HG03135 (cell line): ENCODE measurements around the gene GGPS1.
"Not testable (repeated sequence)": the region's sequence is repeated elsewhere in the genome, so short reads cannot be mapped to it uniquely, and the experiment has no call there.

ENCODE experiments used
- ATAC-seq: cut with Tn5 transposase; IDR thresholded peaks from one replicate; pipeline ENCODE4 v1.9.1; 2021; ENCODE audit warnings: mild to moderate bottlenecking, moderate library complexity; ENCODE audit not compliant: unreplicated experiment

Gene GGPS1

GRCh38 chr1:235304549-235305451, 23.6 kb upstream of the GGPS1 start:
- ATAC-seq, result no peak

DNA sequence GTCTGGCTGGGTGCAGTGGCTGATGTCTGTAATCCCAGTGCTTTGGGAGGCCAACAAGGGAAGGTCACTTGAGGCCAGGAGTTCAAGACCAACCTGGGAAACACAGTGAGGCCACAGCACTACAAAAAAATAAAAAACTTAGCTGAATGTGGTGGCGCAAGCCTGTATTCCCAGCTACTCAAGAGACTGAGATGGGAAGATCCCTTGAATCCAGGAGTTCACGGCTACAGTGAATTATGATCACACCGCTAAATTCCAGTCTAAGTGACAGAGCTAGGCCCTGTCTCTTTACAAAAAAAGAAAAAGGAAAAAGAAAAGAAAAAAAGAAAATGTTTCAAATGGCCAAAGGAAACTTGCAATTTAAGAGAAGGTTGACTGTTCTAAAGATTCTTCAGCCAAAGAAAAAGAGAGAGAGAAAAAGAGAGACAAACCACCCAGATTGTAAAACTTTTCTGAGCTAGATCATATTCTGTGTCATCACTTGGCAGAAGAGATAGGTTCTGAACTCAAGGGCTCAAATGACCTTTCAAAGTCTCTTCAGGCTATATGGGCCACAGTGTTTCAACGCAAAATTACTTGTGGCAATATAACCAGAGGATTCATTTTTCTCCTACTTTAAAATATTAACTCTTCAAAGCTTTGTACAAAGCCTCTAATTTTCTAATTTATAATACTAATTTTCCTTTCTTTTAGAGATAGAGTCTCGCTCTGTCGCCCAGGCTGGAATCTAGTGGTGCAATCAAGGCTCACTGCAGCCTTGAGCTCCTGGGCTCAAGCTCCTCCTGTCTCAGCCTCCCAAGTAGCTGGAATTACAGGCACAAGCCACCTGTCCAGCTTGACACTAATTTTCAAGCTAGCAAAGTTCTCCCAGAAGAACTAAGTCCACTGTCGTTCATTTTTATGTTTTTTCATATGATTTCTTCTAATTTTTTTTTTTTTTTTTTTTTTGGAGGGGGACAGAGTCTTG, 20.9 kb upstream of the GGPS1 start:
- ATAC-seq, result no peak

- not testable (repeated sequence) for ATAC-seq
These were observed 19.2 kb upstream of the GGPS1 start for GRCh38 chr1:235309206-235309605.

GRCh38 chr1:235313262-235313661, 15.1 kb upstream of the GGPS1 start:
- no peak for ATAC-seq

DNA sequence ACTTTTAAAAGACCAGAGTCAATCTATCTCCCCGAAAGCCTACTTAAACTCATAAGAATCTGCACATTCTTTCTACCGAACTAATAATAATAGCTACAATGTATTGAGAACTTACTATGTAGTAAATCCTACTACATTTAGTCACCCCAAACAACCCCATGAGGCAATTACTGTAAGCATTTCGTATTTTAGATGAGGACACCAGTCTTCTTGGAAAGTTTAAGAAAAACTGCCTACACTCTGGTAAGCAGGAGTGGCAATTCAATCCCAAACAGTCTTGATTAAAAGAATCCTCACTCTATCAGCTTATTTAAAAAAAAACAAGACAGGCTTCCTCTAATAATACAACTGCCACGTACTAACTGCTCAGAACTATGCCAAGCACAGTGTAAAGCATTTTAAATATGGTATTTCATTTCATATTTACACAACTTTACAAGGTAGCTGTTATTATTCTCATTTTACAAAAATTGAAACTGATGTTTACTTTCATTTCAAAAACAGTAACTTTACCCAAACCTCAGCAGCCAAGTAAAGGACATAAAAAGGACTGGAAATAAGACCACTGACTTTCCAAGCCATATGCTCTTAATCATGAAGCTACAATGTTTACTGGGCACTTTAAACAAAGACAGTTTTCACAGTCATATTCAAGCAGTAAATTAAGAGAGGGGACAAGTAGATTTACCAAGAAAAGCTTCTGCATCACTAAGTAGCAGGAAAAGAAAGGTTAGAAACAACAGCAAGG, 14.3 kb upstream of the GGPS1 start:
- ATAC-seq, result no peak

GRCh38 chr1:235315173-235315572, 13.2 kb upstream of the GGPS1 start:
- no peak for ATAC-seq

- no peak for ATAC-seq
These were observed 12.6 kb upstream of the GGPS1 start for GRCh38 chr1:235315735-235316134.

DNA sequence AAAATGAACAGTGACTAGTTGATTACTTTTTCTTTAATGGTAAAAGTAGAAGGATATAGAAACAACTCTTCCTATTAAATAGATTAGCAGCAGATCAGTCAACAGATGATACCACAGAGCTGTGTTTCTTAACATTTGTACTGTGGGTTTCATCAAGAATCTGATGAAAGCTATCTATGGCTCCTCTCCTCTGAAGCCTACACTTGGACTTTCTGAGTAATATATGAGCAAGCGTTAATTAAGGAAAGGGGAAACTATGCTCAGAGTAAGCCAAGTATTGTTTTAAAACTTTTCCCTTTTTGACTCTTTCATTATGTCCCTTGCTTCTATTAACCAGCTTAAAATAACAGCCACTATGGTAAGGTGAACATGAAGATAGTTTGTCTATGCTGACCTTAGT, 11.2 kb upstream of the GGPS1 start:
- no peak for ATAC-seq

- no peak for ATAC-seq
These were observed 9.1 kb upstream of the GGPS1 start for GRCh38 chr1:235319255-235319654.

- ATAC-seq, result no peak
These were observed 7.7 kb upstream of the GGPS1 start for GRCh38 chr1:235320521-235321179.

GRCh38 chr1:235324296-235324695, 4.1 kb upstream of the GGPS1 start:
- no peak for ATAC-seq

- ATAC-seq, result no peak
These were observed 3.2 kb upstream of the GGPS1 start for GRCh38 chr1:235325139-235325538.

GRCh38 chr1:235325854-235326253, 2.5 kb upstream of the GGPS1 start:
- no peak for ATAC-seq

GRCh38 chr1:235326719-235327558, 1.4 kb upstream of the GGPS1 start:
- peak; percentile 26 for ATAC-seq

DNA sequence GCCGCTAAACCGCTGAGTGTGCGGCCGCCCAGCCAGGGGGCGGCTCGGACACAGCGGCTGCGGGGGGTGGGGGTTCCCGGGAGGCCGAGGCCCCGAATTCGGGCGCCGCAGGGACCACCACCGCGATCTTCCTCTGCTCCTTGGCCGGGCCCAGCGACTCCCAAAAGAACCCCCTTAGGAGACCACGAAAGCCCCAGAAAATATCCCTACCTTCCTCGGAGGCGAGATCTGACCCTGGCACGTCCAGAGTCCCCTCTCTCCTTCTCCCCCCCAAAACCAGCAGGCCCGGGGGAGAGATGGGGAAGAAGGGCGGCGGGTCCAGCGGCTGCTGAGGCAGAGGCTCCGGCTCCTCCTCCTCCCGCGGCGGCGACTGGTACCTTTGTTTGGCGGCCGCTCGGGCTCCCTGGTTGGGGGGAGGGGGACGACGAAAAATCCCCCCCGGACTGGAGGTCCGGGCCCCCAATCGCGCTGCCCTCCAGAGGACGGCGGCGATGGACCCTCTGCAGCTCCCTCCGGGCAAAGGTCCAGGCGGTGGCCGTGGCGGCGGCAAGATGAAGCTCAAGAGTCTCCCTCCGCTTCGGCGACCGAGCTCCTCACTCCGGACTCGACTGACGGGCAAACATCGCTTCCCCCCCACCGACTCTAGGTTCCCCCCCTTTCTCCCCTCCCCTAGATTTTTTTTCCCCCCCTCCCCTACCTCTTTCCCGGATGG, 655 bp upstream of the GGPS1 start, which contains the start of gene ARID4B:
Gene ARID4B (minus strand): TSS at position 621 of the 712 bp plus-strand sequence. CDS start 1,260 bp downstream, outside the sequence.
- peak; percentile 6 for ATAC-seq

GRCh38 chr1:235329139-235329902, 951 bp downstream of the GGPS1 start:
- peak; percentile 38 for ATAC-seq

DNA sequence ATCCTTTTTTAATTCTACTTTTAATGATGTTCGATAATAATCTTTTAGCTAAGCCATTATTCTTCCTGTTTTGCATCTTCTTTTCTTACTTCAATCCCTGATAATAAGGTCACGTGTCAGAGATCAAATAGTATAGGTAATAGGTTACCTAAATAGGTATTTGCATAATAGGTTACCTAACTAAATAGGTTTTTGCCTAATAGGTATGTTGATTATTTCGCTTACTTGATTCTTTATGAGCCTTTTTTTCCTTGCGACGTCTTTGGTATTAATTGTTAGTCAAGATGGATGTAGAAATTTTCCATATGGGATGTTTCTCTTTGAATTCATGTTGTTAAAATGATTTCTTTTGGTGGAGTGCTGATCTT, 2.5 kb downstream of the GGPS1 start:
- no peak for ATAC-seq

DNA sequence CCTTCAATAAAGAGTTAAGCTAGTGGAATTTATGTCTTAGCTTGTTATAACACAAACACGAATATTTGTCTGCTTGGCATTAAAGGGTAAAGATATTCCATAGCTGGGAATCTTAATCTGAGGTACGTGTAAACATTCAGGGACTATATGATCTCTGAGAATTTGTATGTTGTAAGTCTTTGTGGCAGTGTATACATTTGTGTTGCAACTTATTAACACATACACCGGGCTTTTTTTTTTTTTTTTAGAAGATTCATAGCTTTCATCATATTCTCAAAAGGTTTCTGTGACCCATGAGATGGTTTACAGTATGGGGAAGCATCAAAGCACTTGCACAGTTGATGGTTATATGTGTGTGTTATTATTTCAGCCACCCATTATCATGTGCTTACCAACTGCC, 3.0 kb downstream of the GGPS1 start:
- ATAC-seq, result no peak
